ENCODE results near the gene RABEP1.

RABEP1 gene

DNA sequence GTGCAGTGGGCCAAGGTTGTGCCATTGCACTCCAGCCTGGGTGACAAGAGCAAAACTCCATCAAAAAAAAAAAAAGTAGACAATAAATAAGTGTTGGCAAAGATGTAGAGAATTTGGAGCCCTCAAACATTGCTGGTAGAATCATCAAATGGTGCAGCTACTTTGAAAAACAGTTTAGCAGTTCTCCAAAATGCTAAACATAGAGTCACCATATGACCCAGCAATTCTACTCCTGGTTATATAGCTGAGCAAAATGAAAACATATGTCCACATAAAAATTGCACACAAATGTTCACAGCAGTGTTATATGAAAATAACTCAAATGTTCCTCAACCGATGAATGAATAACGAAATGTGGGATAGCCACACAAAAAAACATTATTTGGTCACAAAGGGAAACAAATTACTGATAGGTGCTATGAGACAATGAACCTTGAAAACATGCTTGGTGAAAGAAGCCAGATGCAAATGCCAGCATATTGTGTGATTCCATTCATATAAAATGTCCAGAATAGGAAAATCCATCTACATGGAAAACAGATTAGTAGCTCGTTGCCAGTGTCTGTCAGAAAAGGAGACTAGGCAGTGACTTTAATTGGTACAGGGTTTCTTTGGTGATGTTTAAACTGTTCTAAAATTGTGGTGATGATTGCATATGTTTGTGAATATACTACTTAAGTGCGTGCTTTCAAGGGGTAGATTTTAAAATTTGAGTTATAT, 12.7 kb upstream of the RABEP1 start:
- DNase-seq (ENCODE audit: low read depth in 1 of 2, low spot score in 1 of 2) = no peak

DNA sequence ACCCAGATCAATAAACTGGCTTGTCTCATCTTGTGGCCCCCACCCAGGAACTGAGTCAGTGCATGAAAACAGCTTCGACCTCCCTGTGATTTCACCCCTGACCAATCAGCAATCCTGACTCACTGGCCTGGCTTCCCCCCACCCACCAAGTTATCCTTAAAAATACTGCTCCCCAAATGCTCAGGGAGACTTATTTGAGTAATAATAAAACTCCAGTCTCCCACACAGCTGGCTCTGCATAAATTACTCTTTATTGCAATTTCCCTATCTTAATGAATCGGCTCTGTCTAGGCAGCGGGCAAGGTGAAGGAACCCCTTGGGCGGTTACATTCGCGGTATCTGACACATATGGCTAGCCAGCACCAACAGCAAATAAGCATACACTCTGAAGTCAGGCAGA, 9.8 kb upstream of the RABEP1 start:
- no peak for DNase-seq (ENCODE audit: low read depth in 1 of 2, low spot score in 1 of 2)

DNA sequence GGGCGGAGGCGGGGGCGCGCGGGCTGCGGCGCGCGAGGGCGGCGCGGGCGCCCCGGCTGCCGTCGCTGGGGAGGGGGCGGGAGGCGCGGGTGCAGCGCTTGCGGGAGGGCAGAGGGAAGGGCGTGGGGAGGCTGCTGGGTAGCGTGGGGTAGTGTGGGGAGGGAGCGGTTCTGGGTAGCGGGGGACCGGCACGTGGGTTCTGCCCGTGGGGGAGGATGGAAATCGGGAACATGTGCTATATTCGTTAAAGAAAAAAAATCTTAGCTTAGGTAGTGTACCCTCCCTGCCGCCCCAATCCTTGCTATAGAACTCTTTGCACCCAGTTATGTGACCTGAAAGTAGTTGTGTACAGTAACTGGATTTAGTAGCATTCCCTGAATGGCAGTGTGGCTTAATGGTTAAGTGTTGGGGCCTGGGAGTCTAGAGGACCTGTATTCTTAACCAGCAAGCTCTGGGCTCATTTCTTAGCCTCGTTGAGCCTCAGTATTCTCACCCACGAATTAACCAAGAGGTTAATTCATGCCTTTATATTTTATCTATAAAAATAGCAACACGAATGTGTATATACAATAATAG, 646 bp downstream of the RABEP1 start:
- DNase-seq (ENCODE audit: low read depth in 1 of 2, low spot score in 1 of 2) = peak in 1 of 2 donors; percentile 27

DNA sequence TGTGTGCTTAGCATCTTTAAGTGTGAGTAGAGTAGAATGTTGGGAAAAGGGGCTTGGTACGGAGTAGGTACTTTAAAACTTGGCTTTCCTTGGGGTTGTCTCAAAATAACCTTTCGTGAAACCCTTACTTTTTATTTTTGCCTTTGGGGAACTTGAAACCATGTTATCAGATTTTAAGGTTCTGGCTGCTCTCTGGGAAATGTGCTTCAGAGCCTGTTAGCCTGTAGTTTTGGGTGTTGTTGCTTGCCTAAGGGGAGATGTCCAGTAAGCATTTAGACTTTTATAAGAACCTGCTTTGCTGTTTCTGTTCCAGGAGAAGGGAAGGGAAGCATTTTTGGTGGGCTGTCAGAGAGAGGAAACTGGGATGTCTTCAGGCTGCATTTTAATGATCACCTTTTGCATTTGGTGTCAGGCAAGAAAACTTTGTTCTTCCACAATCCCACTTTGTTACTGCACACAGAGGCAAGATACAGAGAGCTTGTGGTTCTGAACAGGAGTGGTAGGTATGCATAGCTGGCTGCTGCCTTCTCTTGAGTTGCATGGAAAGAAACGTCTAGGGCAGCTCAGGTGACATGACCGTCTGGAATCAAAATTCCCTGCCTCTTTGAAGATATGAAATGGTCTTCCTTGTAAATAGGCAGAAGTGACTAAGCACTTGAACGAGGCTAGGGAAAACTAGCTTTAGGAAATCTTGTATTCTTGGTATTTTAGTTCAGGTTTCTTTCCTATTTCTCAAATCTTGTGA, 1.7 kb downstream of the RABEP1 start:
- DNase-seq (ENCODE audit: low read depth in 1 of 2, low spot score in 1 of 2) = no peak

DNA sequence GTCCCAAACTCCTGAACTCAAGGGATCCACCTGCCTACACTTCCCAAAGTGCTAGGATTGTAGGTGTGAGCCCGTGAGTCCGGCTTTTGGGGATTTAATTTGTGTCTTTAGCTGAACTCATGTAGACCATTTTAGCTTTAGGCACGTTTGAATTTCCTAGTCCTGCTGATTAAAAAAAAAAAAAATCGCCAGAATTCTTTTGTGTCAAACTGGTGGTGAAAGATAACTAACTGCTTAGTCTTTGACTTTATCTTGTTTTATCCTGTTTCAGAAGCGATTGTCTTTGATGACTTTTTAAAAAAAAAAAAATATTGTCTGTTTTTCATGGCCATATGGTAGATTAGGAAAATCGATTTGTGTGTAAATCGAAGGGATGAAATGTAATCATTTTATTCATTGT, 2.6 kb downstream of the RABEP1 start:
- DNase-seq (ENCODE audit: low read depth in 1 of 2, low spot score in 1 of 2) = no peak

DNA sequence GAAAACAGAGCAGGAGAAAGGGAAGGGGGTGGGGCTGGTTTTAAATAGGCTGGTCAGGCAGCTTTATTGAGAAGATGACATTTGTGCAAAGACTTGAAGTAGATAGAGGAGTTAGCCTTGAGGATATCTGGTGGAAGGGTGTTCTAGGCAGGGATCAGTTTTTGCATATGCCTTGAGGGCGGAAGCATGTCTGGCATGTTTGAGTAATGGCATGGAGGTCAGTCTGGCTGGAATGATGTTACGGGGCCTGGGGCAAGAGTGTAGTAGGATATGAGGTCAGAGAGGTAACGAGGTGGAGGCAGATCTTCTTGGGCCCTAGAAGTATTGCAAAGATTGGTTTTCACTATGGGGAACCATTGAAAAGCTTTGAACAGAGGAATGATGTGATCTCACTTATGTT, 4.8 kb downstream of the RABEP1 start:
- no peak for DNase-seq (ENCODE audit: low read depth in 1 of 2, low spot score in 1 of 2)

DNA sequence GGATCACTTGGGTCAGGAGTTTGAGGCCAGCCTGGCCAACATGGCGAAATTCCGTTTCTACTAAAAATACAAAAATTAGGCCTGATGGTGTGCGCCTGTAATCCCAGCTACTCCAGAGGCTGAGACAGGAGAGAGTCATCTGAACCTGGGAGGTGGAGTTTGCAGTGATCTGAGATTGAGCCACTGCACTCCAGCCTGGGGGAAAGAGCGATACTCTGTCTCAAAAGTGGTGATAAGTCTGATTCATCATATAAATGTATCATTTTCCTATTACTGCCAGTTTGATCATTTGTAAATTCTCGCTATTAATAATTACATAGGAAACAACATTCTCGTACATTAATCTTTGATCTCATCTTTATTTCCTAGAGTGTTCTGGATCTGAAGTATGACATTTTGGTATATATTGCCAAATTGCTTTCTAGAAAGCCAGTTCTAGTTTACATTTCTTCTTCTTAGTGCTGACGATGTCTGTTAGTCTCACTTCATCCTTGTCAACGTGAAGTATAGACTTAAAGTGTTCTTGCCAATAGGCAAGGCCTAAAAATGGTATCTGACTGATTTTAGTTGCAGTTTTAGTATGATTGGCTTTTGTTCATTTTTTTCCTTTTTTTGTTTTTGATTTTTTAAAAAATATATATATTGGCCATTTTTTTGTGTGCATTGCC, 9.7 kb downstream of the RABEP1 start:
- no peak for DNase-seq (ENCODE audit: low read depth in 1 of 2, low spot score in 1 of 2)

DNA sequence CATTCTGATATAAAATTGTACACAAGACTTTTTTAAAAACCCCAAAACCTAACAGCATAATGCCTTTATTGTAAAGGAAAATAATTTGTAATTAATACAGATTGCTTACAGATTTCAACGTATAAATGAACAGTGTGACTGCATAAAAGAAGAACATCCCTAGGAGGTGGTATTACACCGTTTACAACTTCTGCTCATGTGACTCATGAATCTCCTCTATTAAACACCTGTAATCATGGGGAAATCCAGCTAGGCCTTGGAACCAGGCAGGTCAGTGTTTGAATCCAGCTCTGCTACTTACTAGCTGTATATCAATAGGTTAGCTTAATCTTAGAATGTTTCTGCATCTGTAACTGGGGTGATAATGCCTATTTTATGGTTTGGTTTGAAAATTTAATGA, 15.2 kb downstream of the RABEP1 start:
- DNase-seq (ENCODE audit: low read depth in 1 of 2, low spot score in 1 of 2) = no peak

DNA sequence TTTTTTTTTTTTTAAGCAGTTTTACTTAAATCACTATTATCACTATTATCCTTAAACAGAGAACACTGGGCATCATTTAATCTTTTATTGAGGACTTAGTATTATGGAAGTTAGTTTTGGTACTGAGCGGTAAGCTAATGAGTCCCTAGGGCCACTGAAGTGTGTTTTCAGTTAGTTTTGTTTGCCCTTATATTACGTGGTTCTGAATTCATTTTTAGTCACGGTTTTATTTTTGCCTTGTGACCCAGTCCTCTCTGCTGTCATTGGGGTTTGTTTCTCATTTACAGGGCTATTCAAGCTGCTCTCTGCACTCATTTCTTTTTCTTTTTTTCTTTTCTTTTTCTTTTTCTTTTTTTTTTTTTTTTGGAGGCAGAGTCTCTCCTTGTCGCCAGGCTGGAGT, 17.3 kb downstream of the RABEP1 start:
- no peak for DNase-seq (ENCODE audit: low read depth in 1 of 2, low spot score in 1 of 2)

DNA sequence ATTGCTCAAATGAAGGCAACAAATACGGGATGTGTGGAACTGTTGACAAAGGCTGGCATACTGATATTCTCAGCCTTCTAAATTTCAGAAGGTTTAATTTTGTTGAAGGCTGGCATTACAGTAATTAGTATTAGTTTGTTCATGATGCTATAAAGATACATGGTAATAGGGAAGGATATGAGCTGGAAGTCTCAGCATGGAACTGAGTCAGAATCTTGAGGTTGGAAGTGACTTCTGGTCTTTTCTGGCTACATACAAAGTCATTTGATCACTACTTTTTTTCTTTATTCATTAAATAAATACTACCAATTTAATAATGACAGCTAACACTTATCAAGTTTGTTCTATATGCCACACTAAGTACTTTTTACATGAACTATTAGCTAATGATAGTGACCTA, 22.6 kb downstream of the RABEP1 start:
- no peak for DNase-seq (ENCODE audit: low read depth in 1 of 2, low spot score in 1 of 2)

DNA sequence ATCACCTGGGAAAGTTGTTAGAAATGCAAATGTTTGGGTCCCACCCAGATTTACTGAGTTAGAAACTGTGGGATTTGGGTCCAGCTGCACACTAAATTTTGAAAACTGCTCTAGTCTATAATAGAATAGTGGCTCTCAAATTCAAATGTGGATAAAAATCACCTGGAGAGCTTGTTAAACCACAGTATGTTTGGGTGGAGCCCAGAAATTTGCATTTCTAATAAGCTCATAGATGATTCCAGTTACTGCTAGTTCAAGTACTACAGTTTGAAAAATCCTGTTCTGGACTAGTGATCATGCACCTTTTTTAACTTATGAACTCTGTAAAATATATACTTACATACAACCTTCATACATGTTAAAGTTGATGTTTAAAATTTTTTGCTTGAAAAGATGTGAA, 27.8 kb downstream of the RABEP1 start:
- DNase-seq (ENCODE audit: low read depth in 1 of 2, low spot score in 1 of 2) = no peak

DNA sequence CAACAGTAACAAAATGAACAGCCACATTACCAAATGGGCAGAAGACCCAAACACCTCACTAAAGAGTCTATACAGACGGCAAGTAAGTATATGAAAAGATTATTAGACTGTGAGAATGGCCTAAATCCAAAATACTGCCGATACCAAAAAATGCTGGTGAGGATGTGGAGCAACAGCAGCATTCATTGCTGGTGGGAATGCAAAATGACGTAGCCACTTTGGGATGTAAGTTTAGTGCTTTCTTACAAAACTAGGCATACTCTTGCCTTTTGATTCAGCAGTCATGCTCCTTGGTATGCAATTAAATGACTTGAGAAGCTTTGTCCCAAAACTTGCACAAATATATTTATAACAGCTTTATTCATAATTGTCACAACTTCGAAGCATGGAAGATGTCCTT, 43.8 kb downstream of the RABEP1 start:
- DNase-seq (ENCODE audit: low read depth in 1 of 2, low spot score in 1 of 2) = no peak

DNA sequence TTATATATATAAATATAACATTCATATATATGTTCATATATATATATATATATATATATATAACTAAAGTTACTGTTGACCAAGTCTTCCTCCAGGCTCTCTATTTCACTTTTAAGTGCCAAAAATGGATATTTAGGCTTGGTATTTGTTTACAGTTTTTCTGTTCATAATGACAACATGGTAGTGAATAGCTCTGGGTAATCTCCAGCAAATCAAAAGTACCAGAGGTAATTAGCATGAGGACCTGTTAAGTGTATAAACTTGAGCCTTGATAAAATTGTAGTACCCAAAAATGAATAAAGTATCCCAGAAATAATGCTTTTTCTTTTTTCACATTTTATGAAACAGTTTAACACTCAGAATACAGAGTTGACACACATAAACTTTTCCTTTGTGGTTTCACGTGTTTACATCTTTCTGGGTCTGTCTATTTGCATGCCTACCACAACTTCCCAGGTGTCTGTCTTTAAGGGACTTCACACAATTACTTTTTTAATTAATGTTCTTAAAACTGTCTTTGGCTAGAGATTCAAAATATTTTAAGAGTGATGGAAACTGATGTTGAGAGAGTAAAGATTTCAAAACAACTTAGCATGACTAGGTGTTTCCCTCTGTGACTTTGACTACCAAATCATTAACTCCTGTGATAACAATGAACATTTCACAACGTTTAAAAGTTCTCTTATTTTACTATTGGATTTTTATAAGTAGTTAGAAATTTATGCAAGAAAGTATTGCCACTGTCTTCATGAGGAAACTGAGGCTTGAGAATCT, 47.9 kb downstream of the RABEP1 start:
- no peak for DNase-seq (ENCODE audit: low read depth in 1 of 2, low spot score in 1 of 2)

DNA sequence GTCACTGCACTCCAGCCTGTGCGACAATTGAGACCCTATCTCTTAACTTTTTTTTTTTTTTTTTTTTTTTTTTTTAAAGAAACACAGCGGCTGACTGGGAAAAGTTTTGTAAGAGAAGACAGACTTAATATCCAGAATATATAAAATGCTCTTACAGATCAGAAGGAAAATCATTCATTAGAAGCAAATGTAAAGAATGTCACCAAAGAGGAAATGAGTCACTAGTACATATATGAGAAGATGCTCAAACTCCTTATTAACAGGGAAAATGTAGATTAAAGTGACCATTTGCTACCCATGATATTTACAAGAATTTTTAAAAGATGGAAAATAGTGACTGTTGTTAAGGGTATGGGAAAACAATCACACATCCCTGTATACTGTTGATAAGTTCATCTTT, 48.9 kb downstream of the RABEP1 start:
- no peak for DNase-seq (ENCODE audit: low read depth in 1 of 2, low spot score in 1 of 2)

DNA sequence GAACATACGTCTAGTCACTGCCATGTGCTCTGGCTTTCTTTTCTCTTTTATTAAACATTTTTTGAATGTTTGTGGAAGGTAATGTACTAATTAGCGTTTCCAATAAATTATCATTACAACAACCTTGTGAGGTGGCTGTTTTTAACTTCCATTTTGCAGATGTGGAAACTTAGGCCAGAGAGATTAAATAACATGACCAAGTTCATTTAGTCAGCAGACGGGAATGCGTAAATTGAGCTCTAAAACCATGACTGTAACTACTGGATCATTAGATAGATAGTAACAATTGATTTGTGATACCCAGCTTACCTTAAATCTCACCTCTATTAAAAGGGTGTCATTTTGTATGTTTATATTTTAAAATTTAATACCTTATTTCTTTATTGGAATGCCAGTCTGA, 49.4 kb downstream of the RABEP1 start:
- no peak for DNase-seq (ENCODE audit: low read depth in 1 of 2, low spot score in 1 of 2)

DNA sequence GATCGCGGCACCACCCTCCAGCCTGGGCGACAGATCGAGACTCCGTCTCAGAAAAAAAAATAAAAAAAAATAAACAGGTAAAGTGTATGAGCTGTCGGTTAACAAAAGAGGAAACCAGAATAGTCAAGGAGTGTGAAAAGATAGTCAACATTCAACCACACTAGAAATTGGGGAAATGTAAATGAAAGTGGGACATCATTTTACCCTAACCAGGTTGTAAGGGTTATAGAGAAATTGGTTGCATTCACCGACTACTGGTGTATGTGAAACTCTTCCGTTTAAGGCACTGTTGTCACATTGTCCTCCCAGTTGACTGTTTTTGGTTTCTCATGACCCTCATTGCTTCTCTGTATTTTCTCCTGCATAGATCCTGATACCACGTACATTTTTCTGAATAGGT, 62.8 kb downstream of the RABEP1 start:
- DNase-seq (ENCODE audit: low read depth in 1 of 2, low spot score in 1 of 2) = no peak

DNA sequence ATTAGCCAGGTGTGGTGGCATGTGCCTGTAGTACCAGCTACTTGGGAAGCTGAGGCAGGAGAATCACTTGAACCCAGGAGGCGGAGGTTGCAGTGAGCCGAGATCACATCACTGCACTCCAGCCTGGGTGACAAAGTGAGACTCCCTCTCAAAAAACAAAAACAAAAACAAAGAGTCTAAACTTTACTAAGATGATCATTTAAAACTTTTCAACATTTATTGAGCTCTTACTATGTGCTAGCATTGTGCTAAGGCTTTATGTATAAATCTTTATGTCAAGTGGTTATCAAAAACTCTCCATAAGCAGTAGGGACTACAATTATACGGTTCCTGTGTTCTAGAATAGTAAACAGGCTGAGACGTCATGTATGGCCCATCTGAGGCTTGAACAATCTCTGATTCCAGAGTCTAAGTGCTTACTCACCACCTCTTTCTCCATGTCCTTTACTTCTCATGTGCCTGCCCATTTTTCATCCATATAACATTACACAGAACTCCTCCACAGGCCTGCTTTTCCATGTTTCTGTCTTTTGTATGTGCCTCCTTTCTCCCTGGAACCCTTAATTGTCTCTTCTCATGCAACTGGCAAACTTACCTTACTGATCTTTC, 70.7 kb downstream of the RABEP1 start:
- no peak for DNase-seq (ENCODE audit: low read depth in 1 of 2, low spot score in 1 of 2)

DNA sequence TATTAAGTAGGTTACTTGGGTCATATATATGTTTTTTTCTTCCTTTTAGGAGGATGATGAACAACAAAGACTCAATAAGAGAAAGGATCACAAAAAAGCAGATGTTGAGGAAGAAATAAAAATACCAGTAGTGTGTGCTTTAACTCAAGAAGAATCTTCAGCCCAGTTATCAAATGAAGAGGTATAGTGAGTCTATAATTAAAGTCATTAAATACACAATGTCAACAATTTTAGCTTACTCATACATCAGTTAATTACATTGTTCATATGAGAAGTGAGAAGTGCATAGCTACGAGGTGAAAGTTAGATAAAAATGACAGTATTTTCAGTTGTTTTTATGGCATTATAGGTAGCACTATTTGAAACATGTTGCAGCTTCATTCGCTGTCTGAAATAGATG, 72.2 kb downstream of the RABEP1 start:
- DNase-seq (ENCODE audit: low read depth in 1 of 2, low spot score in 1 of 2) = no peak

DNA sequence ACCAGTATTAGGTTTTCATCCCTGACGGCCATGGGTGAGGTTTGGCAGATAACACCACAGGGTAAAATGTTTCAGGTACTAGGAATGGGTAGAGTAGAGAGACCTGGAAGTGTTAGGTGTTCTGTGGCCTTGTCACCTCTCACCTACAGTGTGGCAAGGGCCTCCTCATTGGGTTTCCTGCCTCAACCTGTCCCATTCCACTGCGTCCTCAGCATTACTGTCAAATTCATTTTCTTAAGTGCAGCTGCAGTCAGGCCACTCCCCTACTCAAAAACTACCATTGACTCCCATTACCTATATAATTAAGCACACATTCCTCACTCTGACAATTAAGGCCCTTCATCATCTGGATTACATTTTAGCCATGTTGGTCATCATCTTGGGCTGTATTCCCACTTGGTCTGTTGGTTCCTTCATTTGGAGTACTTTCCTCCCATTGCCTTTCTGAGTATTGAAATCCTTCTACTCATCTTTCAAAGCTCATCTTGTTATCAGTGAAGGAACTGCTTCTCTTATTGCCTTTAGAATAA, 72.9 kb downstream of the RABEP1 start:
- DNase-seq (ENCODE audit: low read depth in 1 of 2, low spot score in 1 of 2) = no peak

DNA sequence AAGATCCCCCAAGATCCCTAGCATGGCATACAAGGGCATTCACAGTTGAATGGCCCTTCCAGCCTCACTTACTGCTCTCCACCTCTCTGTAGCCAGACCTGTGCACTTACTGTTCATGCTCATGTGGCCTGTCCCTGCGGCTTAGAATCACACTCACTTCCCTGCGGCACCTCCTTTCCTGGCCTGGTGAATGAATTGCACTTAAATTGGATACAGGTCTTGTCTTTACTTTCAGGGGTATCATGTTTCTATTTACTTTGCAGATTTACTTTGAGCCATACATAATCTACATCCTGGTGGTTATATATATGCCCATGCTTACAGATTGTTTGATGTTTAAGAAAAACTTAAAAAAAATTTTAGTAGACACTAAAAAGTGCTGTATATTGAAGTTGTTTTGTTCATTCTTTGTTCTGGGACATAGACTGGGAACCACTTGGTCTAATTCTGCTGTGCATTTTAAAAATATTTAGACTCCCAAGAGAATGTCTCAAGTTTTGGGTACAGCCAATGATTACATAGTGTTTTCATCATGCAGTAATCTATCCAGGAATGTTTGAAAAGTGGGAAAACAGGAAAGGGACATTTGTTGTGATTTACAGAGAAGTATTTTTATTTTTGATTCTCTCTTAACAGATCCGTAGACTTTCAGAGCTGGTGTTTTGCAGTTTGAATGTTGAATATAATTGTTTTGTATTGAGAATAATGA, 73.5 kb downstream of the RABEP1 start:
- DNase-seq (ENCODE audit: low read depth in 1 of 2, low spot score in 1 of 2) = no peak

Measured in activated CD4-positive, alpha-beta T cell treated with anti-CD3 and anti-CD28 coated beads, Interleukin-2, amount 50 U/mL, for 24 hours (primary cell).